ENCODE results near the gene ANXA11.
"Not testable (repeated sequence)": the region's sequence is repeated elsewhere in the genome, so short reads cannot be mapped to it uniquely, and the experiment has no call there.

Gene ANXA11

GRCh38 chr10:80207768-80208370 lies 2.5 kb upstream of the ANXA11 start:
- DNase-seq (ENCODE audit: low spot score): no peak

DNA sequence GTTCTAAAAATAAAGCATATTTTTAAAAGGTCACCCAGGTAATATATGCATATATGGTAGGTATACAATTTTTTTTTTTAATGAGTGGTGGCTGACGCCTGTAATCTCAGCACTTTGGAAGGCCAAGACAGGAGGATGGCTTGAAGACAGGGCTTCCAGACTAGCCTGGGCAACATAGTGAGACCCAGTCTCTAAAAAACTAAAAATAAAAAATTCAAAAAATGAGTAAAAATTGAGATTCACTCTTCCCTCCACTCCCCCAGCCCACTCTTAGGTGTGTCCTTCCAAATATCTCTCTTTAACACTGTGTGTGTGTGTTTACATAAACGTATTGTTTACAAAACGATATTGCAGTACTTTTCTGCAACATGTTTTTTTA lies 929 bp upstream of the ANXA11 start:
- DNase-seq (ENCODE audit: low spot score): no peak

DNA sequence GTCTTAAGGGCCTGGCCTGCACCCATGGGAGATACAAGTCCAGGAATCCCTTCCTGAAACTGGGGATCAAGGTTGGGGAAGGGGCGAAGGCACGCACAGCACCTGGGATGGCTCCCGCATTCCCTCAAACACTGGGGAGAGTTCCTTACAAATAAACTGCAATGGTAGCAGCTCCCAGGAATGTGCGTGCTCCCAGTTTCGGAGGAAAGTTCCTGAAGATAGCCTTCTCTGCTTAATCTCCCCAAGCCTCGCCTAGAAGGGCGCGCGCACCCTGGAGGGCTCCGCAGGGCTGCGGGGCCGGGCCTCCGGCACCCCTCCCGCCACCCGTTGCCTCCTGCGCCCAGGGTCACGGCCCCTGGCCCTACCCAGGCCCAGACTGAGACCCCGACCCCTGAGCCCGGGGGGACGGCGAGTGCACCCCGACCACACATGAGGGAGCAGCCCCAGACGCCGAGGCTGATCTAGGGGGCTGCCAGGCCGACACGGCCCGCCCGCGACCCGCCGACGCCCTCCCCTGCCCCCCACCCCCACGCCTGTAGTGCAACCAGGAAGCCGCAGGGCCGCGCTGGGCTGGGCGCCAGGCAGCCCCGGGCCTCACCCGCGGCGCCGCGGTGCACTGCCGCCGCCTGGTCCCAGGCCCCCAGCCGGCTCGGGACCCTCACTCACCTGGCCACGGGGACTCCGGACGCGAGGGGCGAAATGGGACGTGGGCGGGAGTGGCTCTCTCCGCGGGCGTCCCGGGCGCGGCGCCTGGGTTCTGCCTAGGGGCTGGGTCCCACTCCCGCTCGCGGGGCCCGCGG lies 460 bp downstream of the ANXA11 start:
- DNase-seq (ENCODE audit: low spot score): peak; percentile 57

- no peak for DNase-seq (ENCODE audit: low spot score)
Measured at GRCh38 chr10:80203835-80204676, 1.3 kb downstream of the ANXA11 start.

DNA sequence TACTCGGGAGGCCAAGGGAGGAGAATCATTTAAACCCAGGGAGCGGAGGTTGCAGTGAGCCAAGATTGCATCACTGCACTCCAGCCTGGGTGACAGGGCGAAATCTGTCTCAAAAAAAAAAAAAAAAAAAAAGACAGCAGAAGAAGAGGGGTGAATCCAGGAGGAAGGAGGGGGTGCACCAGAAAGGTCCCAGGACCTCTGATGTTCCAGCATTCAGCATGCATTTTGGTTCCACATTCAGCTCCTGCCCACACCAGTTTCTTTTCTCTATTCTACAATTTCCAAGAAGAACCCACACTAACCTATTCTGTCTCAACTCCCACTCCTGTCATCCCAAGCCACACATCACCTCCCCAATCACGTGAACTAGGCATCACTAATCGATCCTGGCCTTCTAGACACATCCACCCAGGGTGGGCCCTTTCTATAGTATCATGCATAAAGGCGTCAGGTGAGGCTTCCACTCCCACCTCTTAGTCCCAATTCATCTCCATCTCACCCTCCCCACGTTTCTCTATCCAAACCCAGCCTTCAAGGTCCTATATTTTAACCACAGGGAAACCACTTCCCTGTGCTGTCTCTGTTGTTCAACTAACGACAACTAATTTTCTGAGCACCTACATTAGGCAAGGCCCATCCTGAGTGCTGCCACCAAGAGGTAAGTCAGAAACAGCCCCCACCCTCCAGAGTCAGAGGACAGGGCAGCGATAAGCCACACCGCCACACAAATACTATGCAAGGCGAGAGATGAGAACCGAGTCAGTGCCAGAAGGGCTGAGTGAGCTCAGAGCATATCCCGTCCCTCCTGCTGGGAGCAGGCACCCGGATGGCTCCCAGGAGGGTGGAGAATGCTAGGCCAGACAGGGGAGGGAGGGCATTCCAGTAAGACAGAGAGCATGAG lies 2.2 kb downstream of the ANXA11 start:
- peak; percentile 54 for DNase-seq (ENCODE audit: low spot score)

DNA sequence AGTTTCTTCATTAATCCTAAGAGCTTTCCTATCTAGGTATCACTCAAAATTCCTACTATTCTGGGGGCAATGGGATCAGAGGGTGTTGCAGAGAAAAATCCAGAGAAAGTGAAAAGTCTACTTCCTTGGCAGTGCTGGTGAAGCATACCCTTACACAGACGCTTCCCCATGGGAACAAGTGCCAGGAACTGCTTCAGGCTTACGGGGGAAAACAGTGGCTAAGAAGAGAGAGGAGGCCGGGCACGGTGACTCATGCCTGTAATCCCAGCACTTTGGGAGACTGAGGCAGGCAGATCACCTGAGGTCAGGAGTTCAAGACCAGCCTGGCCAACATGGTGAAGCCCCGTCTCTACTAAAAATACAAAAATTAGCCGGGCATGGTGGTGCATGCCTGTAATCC lies 2.8 kb downstream of the ANXA11 start:
- DNase-seq (ENCODE audit: low spot score): not testable (repeated sequence)

DNA sequence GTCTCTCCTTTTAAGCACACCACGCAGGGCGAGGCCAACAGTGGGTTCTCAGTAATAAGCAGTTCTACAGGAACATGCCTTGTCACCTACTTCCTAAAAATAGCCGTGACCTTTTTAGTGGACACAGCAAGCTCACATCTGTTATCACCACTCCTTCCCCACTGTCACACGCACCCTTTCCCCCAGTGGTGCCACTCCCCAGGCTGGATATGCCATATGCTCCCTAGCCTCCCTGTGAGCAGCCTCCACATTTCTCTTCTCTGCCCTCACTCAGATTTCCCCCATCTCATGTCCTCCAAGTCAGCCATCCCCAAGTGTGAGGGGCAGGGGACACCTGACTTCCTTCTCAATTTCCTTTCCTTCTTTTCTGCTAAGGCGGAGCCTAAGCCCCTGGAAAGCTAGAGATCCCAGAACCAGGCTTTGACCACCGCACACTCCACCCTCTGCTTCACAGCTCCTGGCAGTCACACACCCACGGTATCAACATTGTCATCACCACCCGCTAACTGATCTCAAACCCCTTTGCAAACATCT lies 3.7 kb downstream of the ANXA11 start:
- no peak for DNase-seq (ENCODE audit: low spot score)

DNA sequence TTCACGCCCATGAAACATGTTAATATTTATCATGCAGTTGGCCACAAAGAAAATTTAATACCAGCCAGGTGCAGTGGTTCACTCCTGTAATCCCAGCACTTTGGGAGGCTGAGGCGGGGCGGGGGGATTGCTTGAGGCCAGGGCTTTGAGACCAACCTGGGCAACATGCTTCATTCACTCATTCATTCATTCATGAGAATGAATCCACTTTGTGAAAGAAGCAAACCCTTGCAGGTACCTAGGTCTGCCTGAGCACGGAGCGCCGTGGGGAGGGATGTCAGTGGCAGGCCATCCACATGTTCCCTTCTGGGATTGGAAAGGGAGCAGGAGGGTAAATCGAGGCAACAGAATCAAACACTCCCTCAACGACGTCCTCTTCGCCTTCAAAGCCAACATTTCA lies 4.7 kb downstream of the ANXA11 start:
- DNase-seq (ENCODE audit: low spot score): no peak

DNA sequence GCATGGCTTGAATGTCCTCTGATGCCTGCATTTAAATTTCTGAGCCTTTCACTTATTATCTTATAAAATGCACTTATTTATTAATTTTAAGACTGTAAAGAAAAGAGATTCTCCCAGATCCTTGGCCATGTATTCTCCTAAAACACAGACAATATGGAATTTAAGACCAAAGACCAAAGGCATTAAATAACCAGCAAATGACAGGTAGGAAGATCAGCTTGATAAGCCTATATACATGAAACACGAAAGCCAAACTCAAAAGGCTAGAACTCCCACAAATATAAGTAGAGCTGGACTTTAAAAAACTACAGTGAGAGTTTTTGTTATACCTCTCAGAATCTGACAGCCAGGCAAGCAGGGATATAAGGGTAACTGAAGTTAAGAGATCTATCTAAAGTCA lies 5.1 kb downstream of the ANXA11 start:
- no peak for DNase-seq (ENCODE audit: low spot score)

- DNase-seq (ENCODE audit: low spot score): no peak
Measured at GRCh38 chr10:80199828-80200227, 5.5 kb downstream of the ANXA11 start.

- no peak for DNase-seq (ENCODE audit: low spot score)
Measured at GRCh38 chr10:80197972-80198916, 7.1 kb downstream of the ANXA11 start.

DNA sequence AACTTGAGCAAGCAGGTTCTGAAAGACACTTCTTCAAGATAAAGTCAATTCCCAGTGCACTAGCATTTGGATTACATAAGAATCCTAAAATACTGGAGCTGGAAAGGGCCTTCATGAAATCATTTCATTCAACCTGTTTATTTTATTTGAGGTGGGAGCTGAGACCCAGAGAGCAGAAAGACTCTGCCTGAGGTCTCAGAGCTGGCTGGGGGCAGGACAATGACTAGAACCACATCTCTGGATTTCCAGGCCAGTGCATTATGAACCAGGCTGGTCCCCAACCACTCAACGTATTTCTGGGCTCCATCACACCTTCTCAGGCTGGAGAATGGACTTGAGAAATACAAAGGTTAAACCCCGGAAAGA lies 8.4 kb downstream of the ANXA11 start:
- DNase-seq (ENCODE audit: low spot score): no peak

DNA sequence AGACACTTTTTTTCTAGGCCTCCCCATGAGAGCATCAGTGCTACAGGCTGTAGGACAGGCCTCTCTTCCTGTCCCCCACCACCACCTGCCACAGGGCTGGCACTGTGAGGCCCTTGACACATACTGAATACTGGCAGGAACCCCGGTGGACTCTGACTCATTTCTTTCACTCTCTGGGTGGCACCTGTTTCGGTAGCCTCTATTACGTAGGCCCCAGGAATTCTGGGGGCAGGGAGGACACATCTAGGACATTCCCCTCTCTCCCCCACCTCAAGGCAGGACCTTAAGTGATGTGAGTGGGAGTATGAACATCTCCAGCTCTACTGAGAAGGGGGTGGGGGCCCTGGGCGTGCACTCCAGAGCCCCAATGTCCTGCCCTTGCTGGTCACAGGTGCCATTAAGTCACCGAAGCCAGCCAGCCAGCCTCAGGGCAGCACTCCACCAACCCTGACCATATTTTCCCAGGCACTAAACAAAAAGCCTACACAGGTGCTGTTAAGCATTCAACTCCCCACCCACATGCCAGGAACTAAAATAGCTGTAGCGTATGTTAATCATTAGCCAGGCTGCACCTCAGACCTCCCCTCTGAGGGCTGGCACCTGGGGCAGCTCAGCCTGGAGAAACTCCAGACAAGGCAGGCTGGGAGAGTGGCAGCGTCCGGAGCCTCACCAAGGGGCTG lies 8.9 kb downstream of the ANXA11 start:
- no peak for DNase-seq (ENCODE audit: low spot score)

DNA sequence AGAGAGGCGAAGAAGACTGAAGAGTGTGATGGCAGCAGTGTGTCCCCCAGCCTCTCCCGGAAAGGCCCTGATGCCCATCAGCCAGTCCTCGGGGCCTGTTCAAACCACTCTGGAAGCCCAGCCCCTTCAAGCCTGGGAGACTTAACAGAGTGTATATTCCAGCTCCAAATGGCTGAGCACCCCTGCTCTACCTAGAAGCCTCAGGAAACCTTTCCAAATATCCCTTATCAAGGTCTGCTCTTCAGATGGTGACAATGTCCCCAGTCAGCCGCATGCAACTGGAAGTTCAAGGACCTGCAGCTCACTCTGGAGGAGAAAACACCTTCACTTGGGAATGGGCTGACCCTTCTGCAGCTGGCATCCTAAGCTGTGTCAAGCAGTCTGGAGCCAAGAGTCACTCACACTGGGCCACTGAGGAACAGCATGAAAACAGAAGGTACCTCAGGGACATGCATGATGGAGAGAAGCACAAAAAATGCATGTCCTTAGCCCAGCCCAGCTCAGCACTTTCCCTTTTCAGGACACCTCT lies 10.2 kb downstream of the ANXA11 start:
- no peak for DNase-seq (ENCODE audit: low spot score)

DNA sequence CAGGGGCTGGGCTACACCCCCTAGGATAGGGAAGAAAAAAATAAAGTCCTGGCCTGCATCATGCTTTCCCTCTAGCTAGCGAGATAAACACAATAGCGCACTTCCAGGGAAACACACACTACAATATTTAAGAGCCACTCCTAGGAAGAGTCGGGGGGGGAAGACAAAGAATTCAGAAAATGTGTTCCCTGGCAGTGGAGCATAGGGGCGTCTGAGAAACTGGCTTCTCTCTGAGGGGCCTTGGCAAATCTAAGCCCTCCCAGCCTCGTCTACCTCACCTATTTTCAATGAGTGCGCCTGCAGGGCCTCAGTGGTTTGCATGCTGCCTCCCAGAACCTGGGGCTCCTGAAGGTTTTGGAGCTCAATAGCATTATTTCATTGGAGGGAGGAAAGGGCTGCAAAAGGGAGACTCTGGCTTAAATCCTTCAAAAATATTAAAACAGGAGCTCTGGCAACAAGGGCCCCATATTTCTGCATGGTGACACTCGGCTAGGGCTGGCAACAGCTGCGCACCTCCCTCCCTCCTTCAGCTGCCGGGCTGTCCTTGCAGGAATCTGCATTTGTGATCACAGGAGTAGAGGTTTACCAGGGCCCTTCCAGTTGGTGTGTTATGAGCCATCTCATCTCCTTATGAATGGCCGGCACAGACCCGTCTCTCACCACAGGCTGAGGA lies 10.8 kb downstream of the ANXA11 start:
- no peak for DNase-seq (ENCODE audit: low spot score)

GRCh38 chr10:80192553-80192952 lies 12.8 kb downstream of the ANXA11 start:
- DNase-seq (ENCODE audit: low spot score): no peak

DNA sequence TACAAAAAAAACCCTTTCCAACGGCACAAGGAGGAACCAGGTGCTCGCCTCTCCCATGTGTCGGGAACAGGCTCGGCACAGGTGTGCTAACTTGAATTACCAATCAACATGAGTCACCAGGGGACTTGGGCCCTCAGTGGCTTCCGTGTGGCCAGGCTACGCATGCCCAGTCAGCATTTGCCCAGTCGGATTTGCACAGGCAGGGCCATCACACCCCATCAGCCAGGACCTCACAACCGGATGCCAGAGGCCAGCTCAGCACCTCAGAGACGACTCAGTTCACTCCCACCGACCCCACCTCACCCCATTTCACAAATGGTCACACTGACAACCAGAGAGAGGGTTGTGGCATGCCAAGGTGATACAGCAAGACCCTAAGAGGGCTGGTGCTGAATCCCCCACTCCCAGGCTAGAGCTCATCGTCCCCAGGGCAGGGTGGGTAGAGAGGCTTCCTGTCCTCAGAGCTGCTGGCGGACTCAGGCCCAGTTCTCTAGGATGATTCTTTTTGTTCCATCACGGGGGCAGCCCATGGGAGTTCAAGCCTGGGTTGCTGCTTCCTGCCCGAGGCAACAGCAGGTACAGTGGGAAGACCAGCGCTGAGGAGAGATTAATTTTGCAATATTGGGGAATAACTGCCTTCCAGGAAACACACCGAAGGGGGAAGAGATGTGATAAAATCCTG lies 13.6 kb downstream of the ANXA11 start:
- no peak for DNase-seq (ENCODE audit: low spot score)

GRCh38 chr10:80188713-80189112 lies 16.6 kb downstream of the ANXA11 start:
- no peak for DNase-seq (ENCODE audit: low spot score)
